H9 (cell line): ENCODE results near the gene MRGPRX2. TPM values are rescaled to one million over a fixed set of nuclear protein-coding genes. Genes with fewer than 3 reads are reported as not detected.

Experiments used
- DNase-seq: peaks from one replicate; pipeline ENCODE4 v3.0.0-alpha.2; 2017
- H2AFZ ChIP-seq: one replicate; pipeline ENCODE4 v1.6.1; 2013; ENCODE audit warnings: mild to moderate bottlenecking, low read length, control low read depth, moderate library complexity
- H2AK5ac ChIP-seq: 2 replicates; pipeline ENCODE4 v1.6.1; 2013; ENCODE audit warnings: low read length, control low read depth, mixed read lengths; ENCODE audit not compliant: insufficient read length
- H2BK120ac ChIP-seq: one replicate; pipeline ENCODE4 v1.6.1; 2013; ENCODE audit warnings: low read depth, mild to moderate bottlenecking, low read length, control low read depth, inconsistent platforms; ENCODE audit not compliant: poor library complexity, severe bottlenecking
- H2BK12ac ChIP-seq: 2 replicates; pipeline ENCODE4 v1.6.1; 2013; ENCODE audit warnings: low read length, control low read depth, mixed read lengths, low read depth; ENCODE audit not compliant: insufficient read length
- H2BK15ac ChIP-seq: 2 replicates; pipeline ENCODE4 v1.6.1; 2013; ENCODE audit warnings: low read depth, low read length, control low read depth
- H2BK20ac ChIP-seq: one replicate; pipeline ENCODE4 v1.6.1; 2013; ENCODE audit warnings: low read depth, mild to moderate bottlenecking, low read length, control low read depth, inconsistent platforms; ENCODE audit not compliant: poor library complexity, severe bottlenecking
- H2BK5ac ChIP-seq: 2 replicates; pipeline ENCODE4 v1.6.1; 2013; ENCODE audit warnings: low read length, control low read depth, mixed read lengths; ENCODE audit not compliant: insufficient read length
- H3K14ac ChIP-seq: 2 replicates; pipeline ENCODE4 v1.6.1; 2013; ENCODE audit warnings: low read length, control low read depth; ENCODE audit not compliant: insufficient read depth
- H3K18ac ChIP-seq: 2 replicates; pipeline ENCODE4 v1.6.1; 2013; ENCODE audit warnings: low read depth, mild to moderate bottlenecking, mixed read lengths, low read length, control low read depth; ENCODE audit not compliant: insufficient read length
- H3K23ac ChIP-seq: 2 replicates; pipeline ENCODE4 v1.6.1; 2013; ENCODE audit warnings: low read length, control low read depth, mixed read lengths, low read depth; ENCODE audit not compliant: insufficient read length
- H3K23me2 ChIP-seq: 2 replicates; pipeline ENCODE4 v1.6.1; 2013; ENCODE audit warnings: low read depth, mild to moderate bottlenecking, mixed read lengths, low read length, control low read depth; ENCODE audit not compliant: insufficient read length, poor library complexity, severe bottlenecking
- H3K27ac ChIP-seq: 2 replicates; pipeline ENCODE4 v1.5.1; 2013; ENCODE audit warnings: low read length, control low read depth, mixed read lengths, low read depth; ENCODE audit not compliant: insufficient read length
- H3K27me3 ChIP-seq: 2 replicates; pipeline ENCODE4 v1.6.1; 2013; ENCODE audit warnings: low read length, control low read depth, inconsistent platforms; ENCODE audit not compliant: insufficient read depth
- H3K4ac ChIP-seq: 2 replicates; pipeline ENCODE4 v1.6.1; 2013; ENCODE audit warnings: low read depth, mild to moderate bottlenecking, control low read depth, inconsistent platforms, low read length, moderate library complexity
- H3K4me1 ChIP-seq: 2 replicates; pipeline ENCODE4 v1.6.1; 2013; ENCODE audit warnings: low read length, control low read depth, inconsistent platforms; ENCODE audit not compliant: insufficient read depth
- H3K4me2 ChIP-seq: 2 replicates; pipeline ENCODE4 v1.6.1; 2013; ENCODE audit warnings: low read length, control low read depth, mixed read lengths; ENCODE audit not compliant: insufficient read length, insufficient read depth
- H3K56ac ChIP-seq: 2 replicates; pipeline ENCODE4 v1.6.1; 2013; ENCODE audit warnings: low read depth, mild to moderate bottlenecking, mixed read lengths, low read length, control low read depth; ENCODE audit not compliant: insufficient read length
- H3K79me1 ChIP-seq: 2 replicates; pipeline ENCODE4 v1.6.1; 2013; ENCODE audit warnings: low read depth, mild to moderate bottlenecking, moderate library complexity, low read length, control low read depth, inconsistent platforms; ENCODE audit not compliant: insufficient read depth, poor library complexity, severe bottlenecking
- H3K79me2 ChIP-seq: 2 replicates; pipeline ENCODE4 v1.6.1; 2013; ENCODE audit warnings: low read length, control low read depth, inconsistent platforms; ENCODE audit not compliant: insufficient read depth
- H3K9ac ChIP-seq: 2 replicates; pipeline ENCODE4 v1.6.1; 2013; ENCODE audit warnings: low read length, control low read depth, mixed read lengths; ENCODE audit not compliant: insufficient read length; ENCODE audit errors: extremely low read depth
- H3K9me3 ChIP-seq: one replicate; pipeline ENCODE4 v1.6.1; 2013; ENCODE audit warnings: low read depth, low read length, inconsistent platforms; ENCODE audit not compliant: control insufficient read depth
- H3T11ph ChIP-seq: one replicate; pipeline ENCODE4 v1.6.1; 2013; ENCODE audit warnings: mild to moderate bottlenecking, low read length, control low read depth, inconsistent platforms
- H4K20me1 ChIP-seq: one replicate; pipeline ENCODE4 v1.6.1; 2013; ENCODE audit not compliant: control insufficient read depth, insufficient read length, insufficient read depth
- H4K5ac ChIP-seq: 2 replicates; pipeline ENCODE4 v1.6.1; 2013; ENCODE audit warnings: low read depth, mild to moderate bottlenecking, mixed read lengths, low read length, control low read depth; ENCODE audit not compliant: insufficient read length
- H4K8ac ChIP-seq: replicated peaks from 2 replicates; pipeline ENCODE4 v1.6.1; 2013; ENCODE audit warnings: low read length, control low read depth, mixed read lengths, low read depth; ENCODE audit not compliant: insufficient read length
- H4K91ac ChIP-seq: 2 replicates; pipeline ENCODE4 v1.6.1; 2013; ENCODE audit warnings: low read depth, mild to moderate bottlenecking, moderate library complexity, mixed read lengths, low read length, control low read depth; ENCODE audit not compliant: insufficient read length
- H3K27ac Mint-ChIP-seq, 3 experiments: 2 replicates in 2 of 3; 3 replicates in 1 of 3; pipeline ENCODE4 v1.8.0; 2020 to 2021; ENCODE audit warnings: mixed read lengths in 3 of 3, mild to moderate bottlenecking in 1 of 3, moderate library complexity in 1 of 3
- H3K27me3 Mint-ChIP-seq: 2 replicates; pipeline ENCODE4 v1.8.0; 2021; ENCODE audit warnings: low read depth, mild to moderate bottlenecking, moderate library complexity, mixed read lengths
- H3K36me3 Mint-ChIP-seq, 3 experiments: 2 replicates in 2 of 3; 3 replicates in 1 of 3; pipeline ENCODE4 v1.8.0; 2020 to 2021; ENCODE audit warnings: low read depth in 3 of 3, mixed read lengths in 3 of 3; ENCODE audit not compliant: insufficient read depth in 1 of 3
- H3K4me1 Mint-ChIP-seq, 2 experiments: 2 replicates each; pipeline ENCODE4 v1.8.0; 2020; ENCODE audit warnings: mixed read lengths in 2 of 2
- H3K4me3 Mint-ChIP-seq, 2 experiments: 2 replicates in 1 of 2; 3 replicates in 1 of 2; pipeline ENCODE4 v1.8.0; 2020 to 2021; ENCODE audit warnings: mild to moderate bottlenecking in 2 of 2, mixed read lengths in 2 of 2, moderate library complexity in 1 of 2
- H3K9me3 Mint-ChIP-seq, 2 experiments: 2 replicates in 1 of 2; 3 replicates in 1 of 2; pipeline ENCODE4 v1.8.0; 2020; ENCODE audit warnings: mild to moderate bottlenecking in 2 of 2, mixed read lengths in 2 of 2, moderate library complexity in 1 of 2
- WGBS: extraction: QIAGEN DNeasy Blood & Tissue Kit; methylation state at CpG from one replicate; pipeline ENCODE4 v1.1.7; 2013; ENCODE audit warnings: missing lambda C conversion rate, low lambda C conversion rate, mixed read lengths; ENCODE audit not compliant: insufficient read length; ENCODE audit errors: extremely low coverage; 5-methylcytosine and 5-hydroxymethylcytosine counted together
- total RNA-seq: library from RNA; stranded (reverse); gene quantifications from 2 replicates; pipeline ENCODE4 v1.2.1, GENCODE V29; 2021
- TF ChIP-seq, protein P1 (sequence below): fragments of 200-600 bp; sonication (generic); conservative IDR thresholded peaks from 3 replicates; pipeline ENCODE4 v1.8.0; 2021; ENCODE audit warnings: antibody characterized with exemption, mild to moderate bottlenecking

The MRGPRX2 gene
- total RNA-seq, 1 experiment from 2014 or later = not detected

GRCh38 chr11:19025481-19026406, 34.8 kb downstream of the MRGPRX2 start:
- no peak for DNase-seq

More at GRCh38 chr11:19025481-19026406, 34.8 kb downstream of the MRGPRX2 start:
- Histone ChIP-seq H3K56ac (no peak overlapping the region), H3K4ac (no peak overlapping the region), H3K9me3 (no peaks in the 10 kb centered on the region), H3K23me2 (no peaks in the 10 kb centered on the region), H3K4me2 (no peak overlapping the region), H2BK15ac (no peak overlapping the region), H2BK12ac (no peak overlapping the region), H2BK5ac (no peak overlapping the region), H2BK20ac (no peak overlapping the region), H3K9ac (no peak overlapping the region), H3K18ac (no peak overlapping the region), H4K8ac (no peak overlapping the region), H3K27ac (no peak overlapping the region), H2AK5ac (no peak overlapping the region), H3T11ph (no peak overlapping the region), H2AFZ (no peak overlapping the region), H3K14ac (no peak overlapping the region), H4K20me1 (no peaks in the 10 kb centered on the region), H3K79me2 (no peaks in the 10 kb centered on the region), H3K27me3 (no peaks in the 10 kb centered on the region), H3K79me1 (no peaks in the 10 kb centered on the region), H2BK120ac (no peak overlapping the region), H4K91ac (no peak overlapping the region), H3K23ac (no peak overlapping the region), H3K4me1 (no peaks in the 10 kb centered on the region), H4K5ac (no peak overlapping the region)
- TF ChIP-seq, protein P1, sequence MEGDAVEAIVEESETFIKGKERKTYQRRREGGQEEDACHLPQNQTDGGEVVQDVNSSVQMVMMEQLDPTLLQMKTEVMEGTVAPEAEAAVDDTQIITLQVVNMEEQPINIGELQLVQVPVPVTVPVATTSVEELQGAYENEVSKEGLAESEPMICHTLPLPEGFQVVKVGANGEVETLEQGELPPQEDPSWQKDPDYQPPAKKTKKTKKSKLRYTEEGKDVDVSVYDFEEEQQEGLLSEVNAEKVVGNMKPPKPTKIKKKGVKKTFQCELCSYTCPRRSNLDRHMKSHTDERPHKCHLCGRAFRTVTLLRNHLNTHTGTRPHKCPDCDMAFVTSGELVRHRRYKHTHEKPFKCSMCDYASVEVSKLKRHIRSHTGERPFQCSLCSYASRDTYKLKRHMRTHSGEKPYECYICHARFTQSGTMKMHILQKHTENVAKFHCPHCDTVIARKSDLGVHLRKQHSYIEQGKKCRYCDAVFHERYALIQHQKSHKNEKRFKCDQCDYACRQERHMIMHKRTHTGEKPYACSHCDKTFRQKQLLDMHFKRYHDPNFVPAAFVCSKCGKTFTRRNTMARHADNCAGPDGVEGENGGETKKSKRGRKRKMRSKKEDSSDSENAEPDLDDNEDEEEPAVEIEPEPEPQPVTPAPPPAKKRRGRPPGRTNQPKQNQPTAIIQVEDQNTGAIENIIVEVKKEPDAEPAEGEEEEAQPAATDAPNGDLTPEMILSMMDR = no peak
- H3K9me3 Mint-ChIP-seq = no peaks in the 10 kb centered on the region
- no peak overlapping the region; a peak in 1 of 7 replicates for H3K27ac Mint-ChIP-seq
- no peak overlapping the region for H3K4me3 Mint-ChIP-seq
- H3K4me1 Mint-ChIP-seq = no peaks in the 10 kb centered on the region
- peaks cover 40% of the 10 kb centered on the region for H3K27me3 Mint-ChIP-seq
- no peaks in the 10 kb centered on the region for H3K36me3 Mint-ChIP-seq
- no CpG with 5 or more reads among the region's 5 CpGs for WGBS
